Epidermal melanocyte (primary cell): Measurements from ENCODE around the gene SENP7.
"Not testable (repeated sequence)": the region's sequence is repeated elsewhere in the genome, so short reads cannot be mapped to it uniquely, and the experiment has no call there.

Experiments used
- DNase-seq: peaks from one replicate; pipeline ENCODE4 v3.0.0; 2011; ENCODE audit warnings: low spot score; ENCODE audit not compliant: insufficient read length

Gene SENP7

DNA sequence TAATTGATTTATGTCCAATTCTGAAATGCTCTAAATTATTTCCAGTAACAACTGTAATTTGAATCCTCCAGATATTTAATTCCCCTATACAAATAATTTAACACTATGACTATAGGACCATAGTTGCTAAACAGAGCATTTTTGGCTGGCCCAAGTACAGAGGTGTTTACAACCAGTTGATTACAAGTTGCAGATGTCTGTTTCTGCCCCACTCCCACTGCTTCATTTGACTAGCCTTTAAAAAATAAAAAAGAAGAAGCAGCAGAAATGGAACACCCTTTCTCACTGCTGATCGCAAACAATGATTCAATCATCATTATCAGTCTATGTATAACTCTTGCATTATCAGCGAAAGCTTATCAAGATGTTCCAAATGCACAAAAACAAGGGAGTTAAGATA lies 54.6 kb downstream of the SENP7 start:
- no peak for DNase-seq

DNA sequence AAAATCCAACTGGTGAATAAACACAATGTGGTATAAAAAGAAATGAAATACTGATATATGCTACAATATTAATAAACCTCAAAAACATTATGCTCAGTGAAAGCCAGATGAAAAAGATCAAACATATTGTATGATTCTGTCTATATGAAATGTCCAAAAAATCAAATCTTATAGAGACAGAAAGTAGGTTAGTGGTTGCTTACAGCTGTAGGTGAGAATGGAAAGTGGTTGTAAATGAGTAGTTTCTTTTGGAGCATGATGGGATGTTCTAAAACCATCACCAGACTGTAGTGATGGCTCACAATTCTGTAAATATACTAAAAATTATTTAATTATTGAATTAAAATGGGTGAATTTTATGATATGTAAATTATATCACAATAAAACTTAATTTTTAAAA lies 58.4 kb downstream of the SENP7 start:
- DNase-seq: no peak

DNA sequence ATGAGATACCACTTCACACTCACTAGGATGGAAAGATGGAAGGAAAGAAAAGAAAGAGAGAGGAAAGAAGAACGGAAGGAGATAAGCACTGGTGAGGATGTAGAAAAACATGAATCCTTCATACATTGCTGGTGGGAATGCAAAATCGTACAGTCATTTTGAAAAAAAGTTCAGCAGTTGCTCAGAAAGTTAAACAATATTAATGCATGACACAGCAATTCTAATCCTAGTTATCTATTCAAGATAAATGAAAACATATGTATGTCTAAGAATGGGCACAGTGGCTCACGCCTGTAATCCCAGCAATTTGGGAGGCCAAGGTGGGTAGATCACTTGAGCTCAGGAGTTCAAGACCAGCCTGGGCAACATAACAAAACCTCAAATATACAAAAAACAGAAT lies 59.1 kb downstream of the SENP7 start:
- no peak for DNase-seq

DNA sequence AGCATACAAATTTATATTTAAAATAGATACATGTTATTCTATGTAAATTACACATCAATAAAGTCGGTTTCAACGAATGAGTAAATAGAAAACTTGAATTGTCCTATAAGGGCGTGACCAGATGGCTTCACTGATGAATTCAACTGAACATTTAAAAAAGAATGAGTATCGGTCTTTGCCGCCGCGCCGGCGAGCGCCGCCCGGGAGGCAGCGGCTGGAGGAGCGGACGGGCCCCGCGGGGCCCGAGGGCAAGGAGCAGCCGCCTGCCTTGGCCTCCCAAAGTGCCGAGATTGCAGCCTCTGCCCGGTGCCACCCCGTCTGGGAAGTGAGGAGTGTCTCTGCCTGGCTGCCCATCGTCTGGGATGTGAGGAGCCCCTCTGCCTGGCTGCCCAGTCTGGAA lies 74.4 kb downstream of the SENP7 start:
- not testable (repeated sequence) for DNase-seq

DNA sequence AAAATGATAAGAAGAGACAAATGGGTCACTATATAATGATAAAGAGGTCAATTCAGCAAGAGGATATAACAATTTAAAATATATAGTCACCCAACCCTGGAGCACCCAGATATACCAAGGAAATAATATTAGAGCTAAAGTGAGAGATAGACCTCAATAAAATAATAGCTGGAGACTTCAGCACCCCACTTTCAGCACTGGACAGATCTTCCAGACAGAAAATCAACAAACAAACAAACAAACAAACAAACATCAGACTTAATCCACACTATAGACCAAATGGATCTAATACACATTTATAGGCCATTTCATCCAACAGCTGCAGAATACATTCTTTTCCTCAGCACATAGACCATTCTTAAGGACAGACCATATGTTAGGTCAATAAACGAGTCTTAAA lies 79.4 kb downstream of the SENP7 start:
- no peak for DNase-seq

DNA sequence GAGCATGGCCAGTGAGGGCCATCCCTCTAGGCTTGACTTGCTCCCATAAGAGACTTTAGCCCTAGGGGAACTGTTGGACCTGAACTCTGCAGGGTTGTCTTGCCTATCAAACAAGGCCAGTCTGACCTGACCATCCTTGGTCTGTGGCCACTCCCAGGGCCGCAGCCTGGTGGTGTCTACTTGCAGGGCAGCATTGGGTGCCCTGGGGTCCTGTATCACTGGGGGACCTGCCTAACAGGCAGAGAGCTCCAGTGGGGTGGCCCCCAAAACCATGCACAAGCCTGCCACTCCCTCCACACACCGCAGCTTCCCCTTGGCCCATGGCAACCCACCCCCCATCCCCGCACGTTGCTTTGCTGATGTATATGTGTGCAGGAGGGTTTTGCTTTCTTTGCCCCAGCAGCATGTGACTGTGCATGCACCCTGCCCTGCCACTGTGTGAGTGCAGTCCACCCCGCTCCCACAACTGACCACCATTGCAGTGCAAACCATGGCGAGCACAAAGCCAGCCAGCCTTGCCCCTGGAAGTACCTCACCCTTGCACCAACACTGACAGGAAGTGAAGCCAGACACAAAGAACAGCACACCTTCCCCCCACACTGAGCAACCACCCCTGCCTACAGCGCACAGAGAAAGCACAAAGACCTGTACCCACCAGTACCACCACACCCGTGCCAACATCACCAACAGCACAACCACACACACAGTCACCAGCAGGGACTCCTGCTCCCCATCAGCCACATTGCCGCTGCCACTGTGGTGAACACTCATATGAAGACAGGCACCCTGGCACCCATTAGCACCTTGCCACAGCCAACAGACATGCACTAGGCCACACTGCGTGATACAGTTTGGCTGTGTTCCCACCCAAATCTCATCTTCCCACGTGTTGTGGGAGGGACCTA lies 88.8 kb downstream of the SENP7 start:
- DNase-seq: no peak

DNA sequence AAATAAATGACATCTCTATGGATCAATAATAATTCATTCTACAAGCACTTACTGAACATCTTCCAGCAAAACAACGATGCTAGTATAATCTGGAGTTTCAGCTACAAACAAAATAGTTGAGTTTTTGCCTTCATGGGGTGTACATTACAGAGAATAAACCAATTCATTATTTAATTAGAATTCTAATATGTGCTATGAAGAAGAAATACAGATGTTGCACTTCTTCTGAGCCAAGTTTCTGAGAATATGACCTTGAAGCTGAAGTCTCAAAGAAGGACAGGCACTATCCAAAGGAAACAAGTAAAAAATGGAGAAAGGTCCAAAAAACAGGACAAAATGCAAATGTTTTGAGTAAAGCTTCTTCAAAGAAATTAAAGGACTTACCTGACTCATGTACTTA lies 94.2 kb downstream of the SENP7 start:
- no peak for DNase-seq

DNA sequence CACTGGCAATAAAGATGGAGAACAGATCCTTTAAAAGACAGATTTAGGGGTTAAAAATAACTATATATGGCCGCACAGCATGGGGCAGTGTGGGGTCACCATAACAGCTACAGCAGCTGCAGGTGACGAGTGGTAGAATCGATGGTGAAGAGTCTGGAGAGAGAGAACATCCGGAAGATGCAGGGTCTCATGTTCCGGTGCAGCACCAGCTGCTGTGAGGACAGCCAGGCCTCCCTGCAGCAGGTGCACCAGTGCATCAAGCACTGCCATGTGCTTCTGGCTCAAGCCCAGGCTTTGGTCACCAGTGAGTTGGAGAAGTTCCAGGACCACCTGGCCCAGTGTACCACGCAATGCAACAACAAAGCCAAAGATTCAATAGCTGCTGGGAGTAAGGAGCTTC lies 98.9 kb downstream of the SENP7 start:
- no peak for DNase-seq

DNA sequence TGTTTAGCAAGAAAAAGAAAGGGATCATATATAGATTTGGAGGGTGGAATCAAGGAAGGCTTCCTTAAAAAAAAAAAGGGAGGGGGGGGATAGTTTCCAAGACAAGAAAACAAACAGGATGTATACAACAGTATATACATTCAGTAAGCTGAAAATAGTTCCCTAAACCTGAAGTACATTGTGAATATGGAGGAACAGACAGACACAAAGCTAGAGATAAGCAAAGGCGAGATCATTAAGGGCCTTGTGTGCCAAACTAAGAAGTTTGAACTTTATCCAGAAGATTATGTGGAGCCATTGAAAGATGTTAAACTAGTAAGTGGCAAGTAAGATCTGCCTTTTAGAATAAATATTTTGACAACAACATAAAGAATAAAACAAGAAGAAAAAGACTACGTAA lies 99.4 kb downstream of the SENP7 start:
- no peak for DNase-seq

DNA sequence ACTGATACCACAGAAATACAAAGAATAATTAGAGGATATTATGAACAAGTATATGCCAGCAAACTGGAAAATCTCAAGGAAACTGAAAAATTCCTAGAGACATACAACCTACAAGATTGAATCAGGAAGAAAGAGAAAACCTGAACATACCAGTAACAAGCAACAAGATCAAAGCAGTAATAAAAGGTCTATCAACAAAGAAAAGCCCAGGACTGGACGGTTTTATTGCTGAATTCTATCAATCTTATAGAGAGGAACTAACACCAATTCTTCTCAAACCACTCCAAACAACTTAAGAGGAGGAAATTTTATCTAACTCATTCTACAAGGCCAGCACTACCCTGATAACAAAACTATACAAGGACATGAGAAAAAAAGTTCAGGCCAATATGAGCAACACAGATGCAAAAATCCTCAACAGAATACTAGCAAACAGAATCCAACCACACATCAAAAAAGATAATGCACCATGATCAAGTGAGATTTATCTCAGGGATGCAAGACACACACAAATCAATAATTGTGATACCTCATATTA lies 121.5 kb downstream of the SENP7 start:
- no peak for DNase-seq

DNA sequence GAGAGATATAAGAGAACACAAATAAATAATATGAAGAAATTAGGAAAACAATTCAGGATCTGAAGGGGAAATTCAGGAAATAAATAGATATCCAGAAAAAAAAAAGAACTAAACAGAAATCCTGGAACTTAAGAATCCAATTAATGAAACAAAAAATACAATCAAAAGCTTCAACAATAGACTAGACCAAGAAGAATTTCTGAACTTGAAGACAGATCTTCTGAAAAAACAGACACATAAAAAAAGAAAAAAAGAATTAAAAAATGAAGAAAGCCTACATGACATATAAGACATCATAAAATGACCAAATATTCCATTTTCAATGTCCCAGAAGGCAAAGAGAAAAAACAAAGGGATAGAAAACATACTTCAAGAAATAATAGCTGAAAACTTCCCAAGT lies 124.3 kb downstream of the SENP7 start:
- DNase-seq: no peak

DNA sequence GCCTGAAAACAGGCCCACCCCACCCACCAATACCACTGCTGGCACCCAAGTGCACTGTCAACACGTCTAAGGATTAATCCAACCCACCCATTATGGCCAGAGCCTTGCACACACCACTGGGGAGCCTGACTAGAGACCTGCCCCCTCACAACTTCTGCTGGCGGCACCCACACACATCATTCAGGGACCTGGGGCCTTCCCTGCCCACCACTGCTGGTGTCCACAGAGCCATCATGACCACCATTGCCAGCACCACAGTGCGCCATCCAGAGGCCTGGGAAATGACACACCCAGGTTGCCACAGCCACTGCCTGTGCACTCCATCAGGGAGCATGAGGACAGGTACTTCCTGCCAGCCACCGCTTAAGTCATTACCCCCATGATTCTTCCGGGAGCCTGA lies 125.7 kb downstream of the SENP7 start:
- no peak for DNase-seq

DNA sequence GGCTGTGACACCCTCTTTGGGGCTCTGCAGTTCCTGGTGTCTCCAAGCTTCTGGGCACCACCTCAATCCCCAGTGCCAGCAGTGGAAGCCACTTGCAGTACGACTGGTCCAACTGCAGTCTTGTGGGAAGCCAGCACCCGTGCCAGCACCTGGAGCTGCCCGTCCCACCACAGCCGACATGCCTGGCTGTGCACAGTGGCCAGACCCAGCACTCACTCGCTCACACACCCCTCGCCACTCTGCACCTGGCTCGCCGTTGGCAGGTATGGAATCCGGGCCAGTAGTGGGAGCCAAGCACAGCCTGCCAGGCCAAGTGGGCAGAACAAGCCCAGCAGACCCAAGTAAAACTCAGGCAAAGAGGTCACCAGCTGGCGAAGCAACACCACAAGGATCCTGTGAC lies 128.6 kb downstream of the SENP7 start:
- no peak for DNase-seq

DNA sequence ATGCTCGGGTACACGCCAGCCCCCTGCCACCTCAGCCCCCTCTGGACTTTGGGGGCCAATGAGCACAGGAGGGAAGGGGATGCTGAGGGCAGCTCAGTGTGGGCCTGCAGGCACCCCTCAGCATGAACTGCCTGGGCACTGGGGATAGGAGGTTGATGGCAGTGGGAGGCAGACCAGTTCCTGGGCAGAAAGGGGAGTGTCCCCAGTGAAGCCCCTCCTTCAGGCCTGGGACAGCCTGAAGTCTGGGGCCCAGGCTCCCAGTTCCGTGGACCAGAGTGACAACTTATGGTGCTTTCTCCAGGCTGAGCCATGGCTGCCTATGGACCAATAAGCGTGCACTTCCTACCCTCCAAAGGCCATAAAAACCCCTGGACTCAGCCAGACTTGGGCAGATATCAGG lies 129.4 kb downstream of the SENP7 start:
- DNase-seq: no peak

DNA sequence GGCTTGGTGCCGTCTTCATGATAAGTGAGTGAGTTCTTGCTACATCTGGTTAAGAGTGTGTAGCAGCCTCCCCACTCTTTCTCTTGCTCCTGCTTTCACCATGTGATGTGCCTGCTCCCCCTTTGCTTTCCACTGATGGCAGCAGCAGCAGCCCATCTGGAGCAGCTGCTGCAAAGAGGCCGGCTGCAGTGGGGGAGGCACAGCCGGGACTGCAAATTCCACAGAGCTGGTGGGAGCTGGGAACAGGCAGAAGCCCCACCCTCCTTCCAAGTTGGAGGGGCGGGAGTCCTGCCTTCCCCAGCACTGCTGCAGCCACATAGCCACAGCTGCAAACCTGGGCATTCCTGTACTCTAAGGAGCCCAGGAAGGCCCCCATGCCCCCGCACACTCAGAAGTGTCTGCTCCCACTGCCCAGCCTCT lies 129.8 kb downstream of the SENP7 start:
- DNase-seq: no peak

DNA sequence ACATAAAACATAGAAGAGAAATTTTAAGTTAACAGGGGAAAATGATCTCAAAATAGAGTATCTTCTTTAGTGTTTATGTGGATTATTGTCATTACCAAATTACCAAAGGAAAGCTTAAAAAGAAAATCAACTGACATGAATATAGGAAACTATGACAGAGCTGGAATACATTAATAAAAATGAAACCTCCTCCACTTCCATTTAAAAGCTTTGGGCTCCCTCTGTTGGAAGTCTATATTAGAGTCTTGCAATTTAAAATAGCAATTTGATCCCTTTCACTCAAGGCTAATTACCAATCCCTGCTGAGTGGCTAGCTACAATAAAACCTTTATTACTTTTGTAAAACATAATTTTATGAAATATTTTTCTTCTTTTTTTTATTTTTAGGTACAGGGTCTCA lies 131.2 kb downstream of the SENP7 start:
- no peak for DNase-seq

DNA sequence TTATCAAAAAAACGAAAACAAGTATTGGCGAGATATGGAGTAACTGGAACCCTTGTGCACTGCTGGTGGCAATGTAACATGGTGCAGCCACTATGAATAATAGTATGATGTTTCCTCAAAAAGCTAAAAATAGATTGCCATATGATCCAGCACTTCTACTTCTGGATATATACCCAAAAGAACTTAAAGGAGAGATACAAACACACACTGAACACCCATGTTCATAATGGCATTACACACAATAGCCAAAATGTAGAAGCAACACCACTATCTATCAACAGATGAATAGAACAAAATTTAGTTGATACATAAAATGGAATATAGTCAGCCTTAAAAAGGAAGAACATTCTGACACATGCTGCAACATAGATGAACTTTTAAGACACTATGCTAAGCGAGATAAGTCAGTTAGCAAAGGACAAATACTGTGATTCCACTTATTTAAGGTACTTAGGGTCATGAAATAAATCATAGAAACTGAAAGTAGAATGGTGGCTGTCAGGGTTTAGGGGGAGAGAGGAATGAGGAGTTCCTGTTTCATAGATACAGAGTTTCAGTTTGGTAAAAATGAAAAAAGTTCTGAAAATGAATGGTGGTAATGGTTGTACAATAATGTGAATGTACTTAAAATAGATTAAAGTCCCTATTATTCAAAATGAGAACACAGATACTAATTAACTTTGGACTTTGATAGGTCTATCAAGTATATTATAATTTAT lies 133.2 kb downstream of the SENP7 start:
- DNase-seq: no peak

DNA sequence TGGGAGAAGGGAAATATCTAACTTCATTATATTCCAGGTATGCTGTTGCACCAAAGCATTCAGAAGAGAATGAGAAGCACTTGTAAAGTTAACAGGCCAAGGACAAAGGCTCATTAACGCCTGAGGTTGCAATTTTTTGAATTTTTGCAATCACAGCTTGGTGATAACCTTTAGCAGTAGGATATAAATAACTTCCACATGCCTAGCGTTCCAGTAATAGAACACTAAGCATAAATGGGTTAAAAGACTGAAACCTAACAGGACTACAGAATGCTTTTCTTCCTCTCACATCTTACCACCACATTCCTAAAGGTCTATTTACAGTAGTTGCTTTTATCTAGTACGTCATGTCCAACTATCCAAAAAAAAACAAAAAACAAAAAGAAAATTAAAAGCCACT lies 135.2 kb downstream of the SENP7 start:
- no peak for DNase-seq

DNA sequence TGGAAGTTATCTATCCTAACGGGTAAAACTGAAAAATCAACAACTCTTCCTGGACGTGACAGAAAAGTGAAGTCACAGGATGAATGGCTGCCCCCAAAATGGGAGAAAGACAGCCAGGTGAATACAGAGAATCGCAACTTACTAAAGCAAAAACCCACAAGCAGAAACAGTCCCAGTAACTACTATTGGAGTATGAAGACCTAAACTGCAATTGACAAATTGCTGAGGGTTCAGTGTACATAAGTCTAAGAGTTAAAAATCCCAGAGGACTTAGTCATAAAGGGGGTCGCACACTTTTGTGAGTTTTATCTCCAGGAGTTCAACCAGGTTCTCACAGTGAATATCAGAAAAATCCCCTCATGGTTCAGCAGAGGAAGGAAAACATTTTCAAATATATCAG lies 135.8 kb downstream of the SENP7 start:
- no peak for DNase-seq

DNA sequence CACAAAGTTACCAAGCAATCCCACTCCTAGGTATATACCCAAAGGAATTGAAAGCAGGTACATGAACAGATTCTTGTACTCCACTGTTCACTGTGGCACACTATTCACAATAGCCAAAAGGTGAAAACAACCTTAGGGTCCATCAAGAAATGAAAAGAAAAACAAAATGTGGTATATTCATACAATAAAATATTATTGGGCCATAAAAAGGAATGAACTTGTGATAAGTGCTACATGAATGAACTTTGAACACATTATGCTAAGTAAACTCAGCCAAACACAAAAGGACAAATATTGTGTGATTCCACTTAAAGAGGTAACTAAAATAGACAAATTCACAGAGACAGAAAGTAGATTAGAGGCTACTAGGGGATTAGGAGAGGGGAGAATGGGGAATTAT lies 137.4 kb downstream of the SENP7 start:
- DNase-seq: no peak

DNA sequence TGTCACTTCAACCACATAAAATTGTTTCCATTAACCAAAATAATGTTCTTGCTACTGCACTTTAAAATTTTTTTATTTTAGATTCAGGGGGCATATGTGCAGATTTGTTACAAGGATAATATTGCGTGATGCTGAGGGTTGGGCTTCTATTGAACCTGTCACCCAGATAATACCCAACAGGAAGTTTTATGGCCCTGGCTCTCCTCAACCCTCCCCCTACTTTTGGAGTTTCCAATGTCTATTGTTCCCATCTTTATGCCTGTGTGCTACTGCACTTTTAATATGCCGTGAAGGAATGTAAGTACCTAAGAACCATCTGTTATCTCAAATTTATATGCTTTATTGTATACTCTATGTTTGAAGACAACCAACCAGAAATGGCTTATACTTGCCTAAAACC lies 150.6 kb downstream of the SENP7 start:
- no peak for DNase-seq

DNA sequence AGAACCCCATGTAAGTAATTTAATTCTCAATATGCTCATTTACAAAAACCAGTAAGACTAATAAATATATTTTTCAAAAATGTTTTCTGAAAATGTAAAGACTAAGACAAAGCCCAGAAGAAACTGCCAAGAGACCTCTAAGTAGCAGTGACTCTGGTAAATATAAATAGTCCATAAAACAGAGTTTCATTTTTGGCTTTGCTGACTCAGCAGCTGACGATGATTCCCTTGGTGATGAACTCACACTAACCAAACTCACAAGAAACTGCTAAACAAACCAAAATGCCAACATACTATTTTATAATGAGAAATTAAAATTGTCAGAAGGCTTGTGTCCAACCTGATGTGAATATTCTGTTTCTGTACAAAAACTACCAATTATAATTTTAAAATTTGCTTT lies 161.2 kb downstream of the SENP7 start:
- DNase-seq: no peak

DNA sequence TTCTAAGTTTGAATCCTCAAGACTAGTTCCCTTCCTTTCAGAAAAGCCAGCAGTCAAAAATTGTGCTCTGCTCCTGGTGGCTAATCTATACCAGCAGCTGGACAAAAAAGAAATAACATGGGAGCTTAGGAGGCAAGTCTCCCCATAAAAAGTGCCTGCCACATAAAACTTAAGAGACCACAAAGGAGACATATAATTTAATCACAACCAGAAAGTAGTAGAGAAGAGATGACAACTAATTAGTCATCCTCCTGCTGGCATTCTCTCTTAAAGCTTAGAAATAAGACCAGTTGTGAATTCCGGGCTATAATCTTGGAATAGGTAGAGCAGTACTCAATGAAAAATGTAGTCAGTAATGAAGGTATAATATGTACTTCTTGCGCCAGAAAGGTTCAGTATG lies 172.4 kb downstream of the SENP7 start:
- DNase-seq: no peak
